Measurements from ENCODE around the gene ZMYND10. TPM values are rescaled to one million over a fixed set of nuclear protein-coding genes. Genes with fewer than 3 reads are reported as not detected.

Gene ZMYND10
- total and polyA plus RNA-seq, 2 donors (not counting 1 experiment from before 2014, with no cell fraction given): 0.32 to 0.83 TPM

- peaks cover 19% of the 10 kb centered on the region for H3K4me1 ChIP-seq (ENCODE audit: control insufficient read depth, extremely low read depth, insufficient read depth, low read length)
- no peaks in the 10 kb centered on the region for H3K9me3 ChIP-seq (ENCODE audit: control insufficient read depth, insufficient read depth, low read depth, low read length)
- peaks cover 57% of the 10 kb centered on the region for H3K79me2 ChIP-seq (ENCODE audit: control insufficient read depth, insufficient read depth, low read length)
- H3K36me3 ChIP-seq (ENCODE audit: control insufficient read depth, insufficient read depth, low read length): peaks cover 25% of the 10 kb centered on the region
- no peak overlapping the region for H3K27ac ChIP-seq (ENCODE audit: insufficient read depth, low read length)
- H3K4me2 ChIP-seq (ENCODE audit: extremely low read depth, insufficient read depth, low read length): no peak overlapping the region
- no peak overlapping the region for H3K4me3 ChIP-seq (replicated peaks in 1 of 4; ENCODE audit: control extremely low read depth in 1 of 4, insufficient read depth in 1 of 4, low read depth in 3 of 4, low read length in 4 of 4)
- no peak overlapping the region for H3K9ac ChIP-seq (ENCODE audit: insufficient read depth, low read length)
- H2AFZ ChIP-seq (ENCODE audit: low read length): no peak overlapping the region
- H4K20me1 ChIP-seq (ENCODE audit: control insufficient read depth, extremely low read depth, insufficient read depth, low read length): no peaks in the 10 kb centered on the region
- TF ChIP-seq CTCF (conservative IDR thresholded peaks at IDR 0.05 in 1 of 2, IDR thresholded peaks at IDR 0.05 in 1 of 2; ENCODE audit: low read depth in 1 of 2, low read length in 2 of 2) (no peak), EZH2 (IDR thresholded peaks at IDR 0.05; ENCODE audit: low read length, missing control alignments) (no peak)
- DNase-seq (ENCODE audit: low read depth in 2 of 2): no peak
- H3K27me3 ChIP-seq (ENCODE audit: control insufficient read depth, insufficient read depth, low read length): no peaks in the 10 kb centered on the region
Measured at GRCh38 chr3:50330330-50330729, 15.2 kb downstream of the ZMYND10 start.

- Histone ChIP-seq H3K4me1 (ENCODE audit: control insufficient read depth, extremely low read depth, insufficient read depth, low read length) (peaks cover 7% of the 10 kb centered on the region), H2AFZ (ENCODE audit: low read length) (peak within 1 kb of the TSS; percentile 43), H3K27me3 (ENCODE audit: control insufficient read depth, insufficient read depth, low read length) (no peaks in the 10 kb centered on the region), H3K9ac (ENCODE audit: insufficient read depth, low read length) (peak within 1 kb of the TSS; percentile 83), H3K36me3 (ENCODE audit: control insufficient read depth, insufficient read depth, low read length) (peaks cover 25% of the 10 kb centered on the region), H3K9me3 (ENCODE audit: control insufficient read depth, insufficient read depth, low read depth, low read length) (no peaks in the 10 kb centered on the region), H3K27ac (ENCODE audit: insufficient read depth, low read length) (peak within 1 kb of the TSS; percentile 81), H3K4me3 (replicated peaks in 1 of 4; ENCODE audit: control extremely low read depth in 1 of 4, insufficient read depth in 1 of 4, low read depth in 3 of 4, low read length in 4 of 4) (peak within 1 kb of the TSS; percentile 79 to 95 (median 86)), H3K4me2 (ENCODE audit: extremely low read depth, insufficient read depth, low read length) (peak within 1 kb of the TSS; percentile 96), H3K79me2 (ENCODE audit: control insufficient read depth, insufficient read depth, low read length) (peaks cover 36% of the 10 kb centered on the region), H4K20me1 (ENCODE audit: control insufficient read depth, extremely low read depth, insufficient read depth, low read length) (no peaks in the 10 kb centered on the region)
- DNase-seq (ENCODE audit: low read depth in 2 of 2): peak; percentile 94 to 95
- no peak for TF ChIP-seq CTCF (conservative IDR thresholded peaks at IDR 0.05 in 1 of 2, IDR thresholded peaks at IDR 0.05 in 1 of 2; ENCODE audit: low read depth in 1 of 2, low read length in 2 of 2)
- no peak for TF ChIP-seq EZH2 (IDR thresholded peaks at IDR 0.05; ENCODE audit: low read length, missing control alignments)
Measured at GRCh38 chr3:50327943-50328691, 17.4 kb downstream of the ZMYND10 start, which contains the start of gene TUSC2. Gene TUSC2, minus strand, starts transcription at chr3:50328223. Its CDS starts 124 bp downstream, at chr3:50328099.

- H3K9ac ChIP-seq (ENCODE audit: insufficient read depth, low read length): peak overlapping the region; percentile 83
- H3K27ac ChIP-seq (ENCODE audit: insufficient read depth, low read length): peak overlapping the region; percentile 81
Measured at GRCh38 chr3:50327129-50327528, 18.4 kb downstream of the ZMYND10 start.

More at GRCh38 chr3:50327129-50327528, 18.4 kb downstream of the ZMYND10 start:
- H3K27me3 ChIP-seq (ENCODE audit: control insufficient read depth, insufficient read depth, low read length): no peaks in the 10 kb centered on the region
- H3K4me2 ChIP-seq (ENCODE audit: extremely low read depth, insufficient read depth, low read length): peak overlapping the region; percentile 96
- no peak for DNase-seq (ENCODE audit: low read depth in 2 of 2)
- H3K36me3 ChIP-seq (ENCODE audit: control insufficient read depth, insufficient read depth, low read length): peaks cover 25% of the 10 kb centered on the region
- peak overlapping the region; percentile 79 to 95 (median 86) for H3K4me3 ChIP-seq (replicated peaks in 1 of 4; ENCODE audit: control extremely low read depth in 1 of 4, insufficient read depth in 1 of 4, low read depth in 3 of 4, low read length in 4 of 4)
- no peaks in the 10 kb centered on the region for H4K20me1 ChIP-seq (ENCODE audit: control insufficient read depth, extremely low read depth, insufficient read depth, low read length)
- peaks cover 7% of the 10 kb centered on the region for H3K4me1 ChIP-seq (ENCODE audit: control insufficient read depth, extremely low read depth, insufficient read depth, low read length)
- H3K9me3 ChIP-seq (ENCODE audit: control insufficient read depth, insufficient read depth, low read depth, low read length): no peaks in the 10 kb centered on the region
- TF ChIP-seq CTCF (conservative IDR thresholded peaks at IDR 0.05 in 1 of 2, IDR thresholded peaks at IDR 0.05 in 1 of 2; ENCODE audit: low read depth in 1 of 2, low read length in 2 of 2) (no peak), EZH2 (IDR thresholded peaks at IDR 0.05; ENCODE audit: low read length, missing control alignments) (no peak)
- no peak overlapping the region for H2AFZ ChIP-seq (ENCODE audit: low read length)
- peaks cover 28% of the 10 kb centered on the region for H3K79me2 ChIP-seq (ENCODE audit: control insufficient read depth, insufficient read depth, low read length)
